ENCODE data around the gene RPRML. TPM values are rescaled to one million over a fixed set of nuclear protein-coding genes. Genes with fewer than 3 reads are reported as not detected.

The RPRML gene
- total RNA-seq, 4 donors from 2014 or later = 0.64 to 6.8 (median 3.3) TPM

DNA sequence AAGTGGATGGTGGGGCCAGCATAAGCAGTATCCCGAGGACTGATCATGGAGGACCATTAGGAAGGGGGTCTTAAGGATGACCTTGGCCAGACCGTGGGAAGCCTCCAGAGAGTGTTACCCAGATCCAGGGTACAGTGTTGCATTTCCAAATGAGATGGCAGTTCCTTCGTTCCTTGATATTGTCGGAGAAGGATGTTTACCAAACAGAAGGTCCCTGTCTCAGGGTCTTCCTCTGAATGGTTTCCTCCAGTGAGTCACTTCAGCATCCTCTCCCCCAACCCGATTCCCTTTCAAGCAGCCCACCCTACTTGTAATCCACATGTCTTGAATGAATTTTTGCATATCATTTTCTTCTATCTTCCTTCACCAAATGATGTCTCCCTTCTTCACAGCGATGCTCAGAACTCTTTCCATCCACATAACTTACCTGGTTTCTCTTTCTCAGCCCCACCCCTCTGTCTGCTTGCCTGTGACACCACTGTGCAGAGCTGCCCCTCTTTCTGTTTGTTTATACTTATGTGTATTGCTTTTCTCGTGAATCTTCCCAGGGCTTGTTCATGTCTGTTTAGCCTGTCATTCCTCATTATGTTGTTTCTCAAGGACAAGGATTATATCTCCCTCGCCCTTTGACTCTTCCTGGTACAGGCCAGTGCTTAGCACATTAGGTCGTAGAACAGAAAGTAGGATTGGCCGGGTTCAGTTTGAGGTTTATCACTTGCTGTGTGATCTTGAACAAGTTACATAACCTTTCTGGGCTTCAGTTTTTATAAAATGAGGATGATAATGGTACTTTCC is 50.4 kb downstream of the RPRML start:
- H3K36me3 ChIP-seq = peaks cover 38% of the 10 kb centered on the region
- peaks cover 37% of the 10 kb centered on the region for H3K4me1 ChIP-seq
- no peak overlapping the region for H3K4me3 ChIP-seq
- no peak overlapping the region for H3K27ac ChIP-seq
- H3K27me3 ChIP-seq = no peaks in the 10 kb centered on the region
- TF ChIP-seq POLR2A (IDR thresholded peaks at IDR 0.05) (no peak), POLR2AphosphoS5 (IDR thresholded peaks at IDR 0.05) (no peak), CTCF (IDR thresholded peaks at IDR 0.05) (no peak)
- 76% methylated on average over 10 of the region's 10 CpGs for WGBS
- no peak for DNase-seq (ENCODE audit: low spot score in 2 of 2)
- H3K9me3 ChIP-seq = no peaks in the 10 kb centered on the region

Other genes starting within 250 kb of the RPRML start
- gene WNT3, start 160.6 kb downstream of the RPRML start, total RNA-seq = 10 to 100 TPM; 39.3 to 84.9 (median 61.7) TPM
- gene WNT9B, start 127.7 kb downstream of the RPRML start, total RNA-seq = 1 to 10 TPM; 3.6 to 8.3 (median 4.5) TPM
- 10 to 100 TPM; 28.1 to 72.6 (median 41.1) TPM for gene GOSR2, start 56.1 kb downstream of the RPRML start, total RNA-seq
- gene CDC27, start 210.0 kb upstream of the RPRML start, total RNA-seq = 10 to 100 TPM; 45.1 to 66.6 (median 52.1) TPM
- not detected for gene MYL4, start 230.1 kb upstream of the RPRML start, total RNA-seq

All from suprapubic skin (tissue), 4 donors.